ENCODE data around the gene SRPK3.

Gene SRPK3

DNA sequence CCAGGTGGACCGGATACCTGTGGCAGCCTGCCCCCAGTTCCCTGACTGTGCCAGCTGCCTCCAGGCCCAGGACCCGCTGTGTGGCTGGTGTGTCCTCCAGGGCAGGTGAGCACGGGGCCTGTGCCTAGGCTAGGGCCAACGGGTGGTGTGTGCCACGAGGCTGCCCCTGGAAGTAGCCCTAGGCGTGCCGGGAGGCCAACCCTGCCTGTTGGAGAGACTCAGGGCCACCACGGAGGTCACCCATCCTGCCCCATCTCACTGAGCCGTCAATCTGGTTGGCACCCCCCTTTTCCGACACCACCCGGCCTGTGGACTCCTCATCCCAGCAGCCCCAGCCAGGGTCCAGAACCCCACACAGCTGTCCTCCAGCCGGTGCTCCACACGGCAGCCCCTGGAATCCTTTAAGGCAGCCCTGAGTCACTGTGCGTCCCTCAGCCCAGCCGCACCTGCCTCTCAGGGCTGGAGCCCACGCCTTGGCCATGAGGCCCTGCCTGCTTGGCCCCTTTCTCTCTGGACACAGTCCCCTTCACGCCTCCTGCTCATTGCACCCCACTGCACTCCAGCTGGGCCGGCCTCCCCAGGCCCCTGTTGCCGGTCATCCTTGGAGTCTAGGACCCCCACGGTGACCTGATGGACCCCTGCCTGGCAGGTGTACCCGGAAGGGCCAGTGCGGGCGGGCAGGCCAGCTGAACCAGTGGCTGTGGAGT, 11.5 kb upstream of the SRPK3 start:
- TF ChIP-seq, protein P1, sequence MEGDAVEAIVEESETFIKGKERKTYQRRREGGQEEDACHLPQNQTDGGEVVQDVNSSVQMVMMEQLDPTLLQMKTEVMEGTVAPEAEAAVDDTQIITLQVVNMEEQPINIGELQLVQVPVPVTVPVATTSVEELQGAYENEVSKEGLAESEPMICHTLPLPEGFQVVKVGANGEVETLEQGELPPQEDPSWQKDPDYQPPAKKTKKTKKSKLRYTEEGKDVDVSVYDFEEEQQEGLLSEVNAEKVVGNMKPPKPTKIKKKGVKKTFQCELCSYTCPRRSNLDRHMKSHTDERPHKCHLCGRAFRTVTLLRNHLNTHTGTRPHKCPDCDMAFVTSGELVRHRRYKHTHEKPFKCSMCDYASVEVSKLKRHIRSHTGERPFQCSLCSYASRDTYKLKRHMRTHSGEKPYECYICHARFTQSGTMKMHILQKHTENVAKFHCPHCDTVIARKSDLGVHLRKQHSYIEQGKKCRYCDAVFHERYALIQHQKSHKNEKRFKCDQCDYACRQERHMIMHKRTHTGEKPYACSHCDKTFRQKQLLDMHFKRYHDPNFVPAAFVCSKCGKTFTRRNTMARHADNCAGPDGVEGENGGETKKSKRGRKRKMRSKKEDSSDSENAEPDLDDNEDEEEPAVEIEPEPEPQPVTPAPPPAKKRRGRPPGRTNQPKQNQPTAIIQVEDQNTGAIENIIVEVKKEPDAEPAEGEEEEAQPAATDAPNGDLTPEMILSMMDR (conservative IDR thresholded peaks at IDR 0.05; ENCODE audit: low read depth, low read length): no peak
- H3K4me3 ChIP-seq (ENCODE audit: low read length): no peak overlapping the region
- DNase-seq (ENCODE audit: low read depth): no peak

DNA sequence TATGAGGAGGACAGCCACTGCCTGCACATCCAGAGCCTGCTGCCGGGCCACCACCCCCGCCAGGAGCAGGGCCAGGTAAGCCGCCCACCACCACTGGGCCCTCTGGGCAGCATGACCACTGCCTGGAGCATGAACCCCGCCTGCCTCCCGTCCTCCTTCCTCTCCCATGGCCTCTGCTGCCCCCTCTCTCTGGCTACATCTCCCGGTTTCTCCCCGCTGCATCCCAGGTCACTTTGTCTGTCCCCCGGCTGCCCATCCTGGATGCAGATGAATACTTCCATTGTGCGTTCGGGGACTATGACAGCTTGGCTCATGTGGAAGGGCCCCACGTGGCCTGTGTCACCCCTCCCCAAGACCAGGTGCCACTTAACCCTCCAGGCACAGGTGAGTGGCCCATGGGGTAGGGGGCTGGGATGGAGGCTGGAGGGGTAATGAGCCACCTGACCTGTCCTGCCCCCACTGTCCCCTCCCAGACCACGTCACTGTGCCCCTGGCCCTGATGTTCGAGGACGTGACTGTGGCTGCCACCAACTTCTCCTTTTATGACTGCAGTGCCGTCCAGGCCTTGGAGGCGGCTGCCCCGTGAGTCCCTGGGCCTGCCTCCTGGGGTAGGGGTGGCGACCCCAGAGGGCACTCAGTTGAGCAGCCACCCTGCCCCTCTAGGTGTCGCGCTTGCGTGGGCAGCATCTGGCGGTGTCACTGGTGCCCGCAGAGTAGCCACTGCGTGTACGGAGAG, 10.8 kb upstream of the SRPK3 start:
- no peak for DNase-seq (ENCODE audit: low read depth)
- H3K4me3 ChIP-seq (ENCODE audit: low read length): no peak overlapping the region
- TF ChIP-seq, protein P1 (conservative IDR thresholded peaks at IDR 0.05; ENCODE audit: low read depth, low read length): no peak

DNA sequence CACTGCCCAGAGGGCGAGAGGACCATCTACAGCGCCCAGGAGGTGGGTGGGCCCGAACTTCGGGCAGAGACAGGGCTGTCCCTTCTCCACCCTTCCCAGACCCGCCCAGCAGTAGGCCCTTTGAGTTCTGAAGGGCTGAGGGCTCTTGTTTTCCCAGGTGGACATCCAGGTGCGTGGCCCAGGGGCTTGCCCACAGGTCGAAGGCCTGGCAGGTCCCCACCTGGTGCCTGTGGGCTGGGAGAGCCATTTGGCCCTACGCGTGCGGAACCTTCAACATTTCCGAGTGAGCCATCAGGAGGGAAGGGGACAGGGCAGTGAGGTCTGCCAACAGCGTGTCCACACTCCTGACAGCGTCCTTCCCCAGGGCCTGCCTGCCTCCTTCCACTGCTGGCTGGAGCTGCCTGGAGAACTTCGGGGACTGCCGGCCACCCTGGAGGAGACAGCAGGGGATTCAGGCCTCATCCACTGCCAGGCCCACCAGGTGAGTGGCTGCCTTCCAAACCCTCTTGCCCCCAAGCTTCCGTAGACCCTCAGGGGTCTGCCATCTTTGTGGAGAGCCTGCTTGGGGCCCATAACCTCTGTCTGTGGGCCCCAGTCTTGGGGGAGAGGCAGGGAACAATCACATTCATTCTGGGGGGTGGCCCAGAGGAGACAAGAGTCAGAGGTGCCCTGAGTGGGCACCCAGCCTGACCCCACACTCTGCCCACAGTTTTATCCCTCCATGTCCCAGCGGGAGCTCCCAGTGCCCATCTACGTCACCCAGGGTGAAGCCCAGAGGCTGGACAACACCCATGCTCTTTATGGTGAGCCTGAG, 10.0 kb upstream of the SRPK3 start:
- TF ChIP-seq, protein P1 (conservative IDR thresholded peaks at IDR 0.05; ENCODE audit: low read depth, low read length): no peak
- H3K4me3 ChIP-seq (ENCODE audit: low read length): no peak overlapping the region
- no peak for DNase-seq (ENCODE audit: low read depth)

DNA sequence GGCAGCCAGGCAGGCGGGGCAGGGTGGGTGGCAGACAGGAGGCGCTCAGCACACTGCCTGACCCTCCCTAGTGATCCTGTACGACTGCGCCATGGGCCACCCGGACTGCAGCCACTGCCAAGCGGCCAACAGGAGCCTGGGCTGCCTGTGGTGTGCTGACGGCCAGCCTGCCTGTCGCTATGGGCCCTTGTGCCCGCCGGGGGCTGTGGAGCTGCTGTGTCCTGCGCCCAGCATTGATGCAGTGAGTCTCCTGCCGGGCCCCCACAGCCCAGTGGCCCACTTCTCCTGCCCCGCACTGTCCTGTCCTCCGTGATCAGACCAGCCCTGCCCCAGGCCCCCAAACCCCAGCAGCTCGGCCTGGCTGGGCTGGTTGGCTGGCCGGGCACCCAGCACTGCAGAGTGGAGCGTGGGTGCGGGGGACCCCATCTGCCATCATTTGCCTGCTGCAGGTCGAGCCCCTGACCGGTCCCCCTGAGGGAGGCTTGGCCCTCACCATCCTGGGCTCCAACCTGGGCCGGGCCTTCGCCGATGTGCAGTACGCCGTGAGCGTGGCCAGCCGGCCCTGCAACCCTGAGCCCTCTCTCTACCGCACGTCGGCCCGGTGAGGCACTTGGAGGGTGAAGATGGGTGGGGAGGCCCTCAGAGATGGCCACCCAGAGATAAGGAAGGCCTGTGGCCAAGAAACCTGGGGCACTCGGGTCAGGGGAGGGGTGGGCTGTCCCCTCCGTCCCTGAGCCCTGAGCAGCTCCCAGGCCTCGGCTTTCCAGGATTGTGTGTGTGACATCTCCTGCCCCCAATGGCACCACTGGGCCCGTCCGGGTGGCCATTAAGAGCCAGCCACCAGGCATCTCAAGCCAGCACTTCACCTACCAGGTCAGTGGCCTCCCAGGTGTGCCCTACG, 9.2 kb upstream of the SRPK3 start:
- TF ChIP-seq, protein P1 (conservative IDR thresholded peaks at IDR 0.05; ENCODE audit: low read depth, low read length): no peak
- no peak overlapping the region for H3K4me3 ChIP-seq (ENCODE audit: low read length)
- no peak for DNase-seq (ENCODE audit: low read depth)

DNA sequence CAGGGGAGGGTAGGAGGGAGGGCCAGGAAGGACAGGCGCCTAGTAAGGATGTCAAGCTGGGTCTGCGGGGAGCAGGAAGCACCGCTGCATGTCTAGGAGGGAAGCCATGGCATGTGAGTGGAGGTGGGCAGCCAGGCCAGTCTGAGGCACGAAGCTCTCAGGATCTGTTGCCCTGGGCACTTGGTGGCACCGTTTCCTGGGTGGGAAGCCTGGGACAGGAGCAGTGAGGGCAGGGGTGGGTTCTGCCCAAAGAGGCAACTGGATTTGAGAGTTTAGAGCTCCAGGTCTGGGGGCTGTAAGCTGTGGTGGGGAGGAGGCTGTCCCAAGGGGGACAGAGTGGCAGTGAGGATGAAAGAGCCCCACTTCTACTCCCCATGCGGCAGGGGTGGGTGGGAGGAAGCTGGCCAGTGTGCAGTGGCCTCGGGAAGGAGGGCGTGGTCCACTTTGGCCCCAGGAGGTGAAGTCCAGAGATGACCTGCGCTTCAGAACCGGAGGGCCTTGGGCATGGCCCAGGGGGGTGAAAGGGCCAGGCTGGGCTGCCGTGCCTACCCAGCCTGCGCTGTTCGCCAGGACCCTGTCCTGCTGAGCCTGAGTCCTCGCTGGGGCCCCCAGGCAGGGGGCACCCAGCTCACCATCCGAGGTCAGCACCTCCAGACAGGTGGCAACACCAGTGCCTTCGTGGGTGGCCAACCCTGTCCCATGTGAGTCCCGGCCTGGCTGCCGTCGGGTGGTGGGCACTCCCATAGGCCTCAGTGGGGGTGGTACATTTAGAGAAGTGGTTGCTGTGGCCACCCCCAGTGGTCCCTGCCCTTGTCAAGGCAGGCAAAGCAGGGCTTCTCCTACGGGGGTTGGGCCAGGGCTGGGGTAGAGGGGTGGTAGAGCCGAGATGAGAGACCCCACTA, 8.3 kb upstream of the SRPK3 start:
- no peak overlapping the region for H3K4me3 ChIP-seq (ENCODE audit: low read length)
- TF ChIP-seq, protein P1 (conservative IDR thresholded peaks at IDR 0.05; ENCODE audit: low read depth, low read length): no peak
- no peak for DNase-seq (ENCODE audit: low read depth)

DNA sequence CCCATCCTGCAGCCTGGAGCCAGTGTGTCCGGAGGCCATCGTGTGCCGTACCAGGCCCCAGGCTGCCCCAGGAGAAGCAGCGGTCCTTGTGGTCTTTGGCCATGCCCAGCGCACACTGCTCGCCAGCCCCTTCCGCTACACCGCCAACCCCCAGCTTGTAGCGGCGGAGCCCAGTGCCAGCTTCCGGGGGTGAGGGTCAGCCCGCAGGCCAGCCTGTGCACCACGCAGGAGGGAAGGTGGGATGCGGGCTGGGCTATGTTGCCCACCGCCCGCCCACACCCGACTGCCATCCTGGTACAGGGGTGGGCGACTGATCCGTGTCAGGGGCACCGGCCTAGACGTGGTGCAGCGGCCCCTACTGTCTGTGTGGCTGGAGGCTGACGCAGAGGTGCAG, 7.6 kb upstream of the SRPK3 start:
- no peak overlapping the region for H3K4me3 ChIP-seq (ENCODE audit: low read length)
- DNase-seq (ENCODE audit: low read depth): no peak
- TF ChIP-seq, protein P1 (conservative IDR thresholded peaks at IDR 0.05; ENCODE audit: low read depth, low read length): no peak
